ENCODE measurements around the gene EPHA10.

GRCh38 chr1:37728416-37728815 lies 36.5 kb downstream of the EPHA10 start:
- TF ChIP-seq TAF1 (IDR thresholded peaks at IDR 0.05; ENCODE audit: low read depth) = no peak
- no peak for TF ChIP-seq EZH2 (IDR thresholded peaks at IDR 0.05; ENCODE audit: borderline replicate concordance, insufficient read depth, low read length, poor library complexity, severe bottlenecking)
- no peak for TF ChIP-seq CTCF (IDR thresholded peaks at IDR 0.05; ENCODE audit: poor library complexity, severe bottlenecking)
- no peak for TF ChIP-seq POLR2AphosphoS5 (IDR thresholded peaks at IDR 0.05)
- TF ChIP-seq REST (IDR thresholded peaks at IDR 0.05; ENCODE audit: borderline replicate concordance) = no peak
- no peak for TF ChIP-seq RAD21 (conservative IDR thresholded peaks at IDR 0.05)
- no peak for TF ChIP-seq EP300 (conservative IDR thresholded peaks at IDR 0.05; ENCODE audit: poor library complexity, severe bottlenecking)
